ENCODE measurements around the gene MMP10. TPM values are rescaled to one million over a fixed set of nuclear protein-coding genes. Genes with fewer than 3 reads are reported as not detected.

The MMP10 gene
- polyA plus RNA-seq, 1 donor (not counting 4 experiments of a cell fraction or from before 2014, with no cell fraction given): 19.1 TPM

GRCh38 chr11:102773386-102773785, 7.0 kb downstream of the MMP10 start:
- no peak overlapping the region for H3K27ac ChIP-seq (ENCODE audit: control insufficient read depth, insufficient read depth, low read length)
- FAIRE-seq (no peak), DNase-seq (ENCODE audit: low read depth, low spot score) (no peak)
- no peak overlapping the region for H3K4me3 ChIP-seq (ENCODE audit: control insufficient read depth in 2 of 3, extremely low read depth in 1 of 3, insufficient read depth in 2 of 3, low read depth in 1 of 3, low read length in 3 of 3)
- H3K9me3 ChIP-seq (ENCODE audit: control insufficient read depth, low read depth, low read length): no peaks in the 10 kb centered on the region
- TF ChIP-seq CTCF (optimal IDR thresholded peaks at IDR 0.05 in 1 of 3, IDR thresholded peaks at IDR 0.05 in 1 of 3, conservative IDR thresholded peaks at IDR 0.05 in 1 of 3; ENCODE audit: extremely low read depth in 1 of 3, insufficient read depth in 2 of 3, low read length in 3 of 3) (no peak), EZH2 (IDR thresholded peaks at IDR 0.05; ENCODE audit: low read length) (no peak)
- H2AFZ ChIP-seq (ENCODE audit: control insufficient read depth, low read length): no peak overlapping the region
- no peaks in the 10 kb centered on the region for H4K20me1 ChIP-seq (ENCODE audit: control insufficient read depth, extremely low read depth, insufficient read depth, low read length)
- no peaks in the 10 kb centered on the region for H3K36me3 ChIP-seq (ENCODE audit: control insufficient read depth in 2 of 2, extremely low read depth in 1 of 2, insufficient read depth in 2 of 2, low read length in 2 of 2)
- no peak overlapping the region for H3K4me2 ChIP-seq (ENCODE audit: control insufficient read depth, extremely low read depth, insufficient read depth, low read depth, low read length)
- H3K27me3 ChIP-seq (ENCODE audit: control insufficient read depth, extremely low read depth, insufficient read depth, low read length): no peaks in the 10 kb centered on the region
- peaks cover 4% of the 10 kb centered on the region for H3K4me1 ChIP-seq (ENCODE audit: control insufficient read depth, extremely low read depth, insufficient read depth, low read length)
- no peak overlapping the region for H3K9ac ChIP-seq (ENCODE audit: control insufficient read depth, extremely low read depth, insufficient read depth, low read length)
- dilution Hi-C loops (cut with MboI; ENCODE audit: extremely low pct_ligation_motif_present, low sequenced_read_pairs): no loop called here
- no peaks in the 10 kb centered on the region for H3K79me2 ChIP-seq (ENCODE audit: control insufficient read depth, insufficient read depth, low read length)
- no peaks in the 10 kb centered on the region for H3K9me1 ChIP-seq (ENCODE audit: control insufficient read depth, extremely low read depth, insufficient read depth, low read length)

GRCh38 chr11:102771351-102771750, 9.1 kb downstream of the MMP10 start:
- Histone ChIP-seq H4K20me1 (ENCODE audit: control insufficient read depth, extremely low read depth, insufficient read depth, low read length) (no peaks in the 10 kb centered on the region), H3K79me2 (ENCODE audit: control insufficient read depth, insufficient read depth, low read length) (no peaks in the 10 kb centered on the region), H3K4me2 (ENCODE audit: control insufficient read depth, extremely low read depth, insufficient read depth, low read depth, low read length) (no peak overlapping the region), H3K36me3 (ENCODE audit: control insufficient read depth in 2 of 2, extremely low read depth in 1 of 2, insufficient read depth in 2 of 2, low read length in 2 of 2) (no peaks in the 10 kb centered on the region), H3K27ac (ENCODE audit: control insufficient read depth, insufficient read depth, low read length) (no peak overlapping the region), H3K9me3 (ENCODE audit: control insufficient read depth, low read depth, low read length) (no peaks in the 10 kb centered on the region), H3K9me1 (ENCODE audit: control insufficient read depth, extremely low read depth, insufficient read depth, low read length) (no peaks in the 10 kb centered on the region), H3K9ac (ENCODE audit: control insufficient read depth, extremely low read depth, insufficient read depth, low read length) (no peak overlapping the region), H3K4me3 (ENCODE audit: control insufficient read depth in 2 of 3, extremely low read depth in 1 of 3, insufficient read depth in 2 of 3, low read depth in 1 of 3, low read length in 3 of 3) (no peak overlapping the region), H2AFZ (ENCODE audit: control insufficient read depth, low read length) (no peak overlapping the region), H3K4me1 (ENCODE audit: control insufficient read depth, extremely low read depth, insufficient read depth, low read length) (peaks cover 4% of the 10 kb centered on the region), H3K27me3 (ENCODE audit: control insufficient read depth, extremely low read depth, insufficient read depth, low read length) (no peaks in the 10 kb centered on the region)
- TF ChIP-seq EZH2 (IDR thresholded peaks at IDR 0.05; ENCODE audit: low read length) (no peak), CTCF (optimal IDR thresholded peaks at IDR 0.05 in 1 of 3, IDR thresholded peaks at IDR 0.05 in 1 of 3, conservative IDR thresholded peaks at IDR 0.05 in 1 of 3; ENCODE audit: extremely low read depth in 1 of 3, insufficient read depth in 2 of 3, low read length in 3 of 3) (no peak)
- dilution Hi-C loops (cut with MboI; ENCODE audit: extremely low pct_ligation_motif_present, low sequenced_read_pairs): no loop called here
- DNase-seq (ENCODE audit: low read depth, low spot score): no peak
- no peak for FAIRE-seq
